Ishikawa (cell line): ENCODE measurements around the gene SLC10A7.

ENCODE experiments used
- CEBPB ChIP-seq: IDR thresholded peaks from 2 replicates; pipeline ENCODE4 v1.6.1; 2012
- CREB1 ChIP-seq: IDR thresholded peaks from 2 replicates; pipeline ENCODE4 v1.6.1; 2012; ENCODE audit warnings: low read depth
- EGR1 ChIP-seq: IDR thresholded peaks from 2 replicates; pipeline ENCODE4 v1.6.1; 2012
- EP300 ChIP-seq: IDR thresholded peaks from 2 replicates; pipeline ENCODE4 v1.6.1; 2012; ENCODE audit warnings: borderline replicate concordance
- FOXM1 ChIP-seq: IDR thresholded peaks from 2 replicates; pipeline ENCODE4 v1.6.1; 2012; ENCODE audit warnings: low read depth, borderline replicate concordance
- NFIC ChIP-seq: IDR thresholded peaks from 2 replicates; pipeline ENCODE4 v1.6.1; 2012
- RAD21 ChIP-seq: IDR thresholded peaks from 2 replicates; pipeline ENCODE4 v1.6.1; 2012; ENCODE audit warnings: low read depth
- TAF1 ChIP-seq: IDR thresholded peaks from 2 replicates; pipeline ENCODE4 v1.6.1; 2012; ENCODE audit warnings: low read depth, mild to moderate bottlenecking
- TCF12 ChIP-seq: IDR thresholded peaks from 2 replicates; pipeline ENCODE4 v1.6.1; 2012; ENCODE audit warnings: low read depth
- TEAD4 ChIP-seq: IDR thresholded peaks from 2 replicates; pipeline ENCODE4 v1.6.1; 2012
- YY1 ChIP-seq: IDR thresholded peaks from 2 replicates; pipeline ENCODE4 v1.6.1; 2012; ENCODE audit warnings: low read depth
- ZBTB7A ChIP-seq: IDR thresholded peaks from 2 replicates; pipeline ENCODE4 v1.6.1; 2012; ENCODE audit warnings: low read depth
- TF ChIP-seq, protein P1 (sequence below): IDR thresholded peaks from 2 replicates; pipeline ENCODE4 v1.6.1; 2012
- TF ChIP-seq, protein P2 (sequence below): IDR thresholded peaks from 2 replicates; pipeline ENCODE4 v1.6.1; 2012; ENCODE audit warnings: low read depth, mild to moderate bottlenecking
- TF ChIP-seq, protein P3 (sequence below): IDR thresholded peaks from 2 replicates; pipeline ENCODE4 v1.6.1; 2012

The SLC10A7 gene

DNA sequence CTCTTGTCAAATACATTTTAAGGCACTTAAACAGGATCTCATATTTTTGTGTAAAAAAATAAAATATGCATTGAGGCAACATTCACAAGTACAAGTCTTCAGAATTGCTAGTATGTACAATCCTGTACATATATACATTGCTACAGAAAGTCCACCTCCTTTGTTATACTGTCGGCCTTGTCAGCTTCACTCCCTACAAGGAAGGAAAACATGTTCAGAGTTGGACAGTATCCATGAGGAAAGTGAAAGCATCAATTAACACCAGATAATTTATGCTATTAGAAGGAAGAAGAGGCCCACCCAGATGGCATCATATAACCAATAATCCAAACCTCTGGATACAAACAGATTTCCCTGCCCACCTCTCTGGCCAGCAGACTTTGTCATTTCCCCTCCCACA, 265.4 kb downstream of the SLC10A7 start:
- TF ChIP-seq TEAD4 (no peak), NFIC (no peak), RAD21 (no peak), TCF12 (no peak), EGR1 (no peak), CREB1 (no peak), ZBTB7A (no peak)
- TF ChIP-seq, protein P1, sequence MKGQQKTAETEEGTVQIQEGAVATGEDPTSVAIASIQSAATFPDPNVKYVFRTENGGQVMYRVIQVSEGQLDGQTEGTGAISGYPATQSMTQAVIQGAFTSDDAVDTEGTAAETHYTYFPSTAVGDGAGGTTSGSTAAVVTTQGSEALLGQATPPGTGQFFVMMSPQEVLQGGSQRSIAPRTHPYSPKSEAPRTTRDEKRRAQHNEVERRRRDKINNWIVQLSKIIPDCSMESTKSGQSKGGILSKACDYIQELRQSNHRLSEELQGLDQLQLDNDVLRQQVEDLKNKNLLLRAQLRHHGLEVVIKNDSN, result no peak

DNA sequence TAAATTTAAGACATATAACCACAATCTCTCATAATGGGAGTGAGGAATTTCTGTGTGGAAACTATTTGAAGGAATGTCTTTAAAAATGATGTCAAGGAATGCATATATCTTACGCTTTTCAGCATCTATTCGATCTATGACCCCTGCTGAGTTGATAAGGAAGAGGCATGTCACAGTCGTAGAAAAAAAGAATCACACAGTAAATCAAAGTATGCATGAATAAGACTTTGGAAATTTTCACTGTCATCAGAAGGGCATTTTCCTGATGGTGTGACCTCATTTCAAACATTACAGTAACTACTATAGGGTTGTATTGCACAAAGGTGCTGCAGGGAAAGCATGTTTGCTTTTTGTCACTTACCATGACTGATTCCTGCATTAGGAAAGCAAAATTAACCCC, 265.9 kb downstream of the SLC10A7 start:
- TF ChIP-seq CREB1 (no peak), RAD21 (no peak)
- TF ChIP-seq, protein P2, sequence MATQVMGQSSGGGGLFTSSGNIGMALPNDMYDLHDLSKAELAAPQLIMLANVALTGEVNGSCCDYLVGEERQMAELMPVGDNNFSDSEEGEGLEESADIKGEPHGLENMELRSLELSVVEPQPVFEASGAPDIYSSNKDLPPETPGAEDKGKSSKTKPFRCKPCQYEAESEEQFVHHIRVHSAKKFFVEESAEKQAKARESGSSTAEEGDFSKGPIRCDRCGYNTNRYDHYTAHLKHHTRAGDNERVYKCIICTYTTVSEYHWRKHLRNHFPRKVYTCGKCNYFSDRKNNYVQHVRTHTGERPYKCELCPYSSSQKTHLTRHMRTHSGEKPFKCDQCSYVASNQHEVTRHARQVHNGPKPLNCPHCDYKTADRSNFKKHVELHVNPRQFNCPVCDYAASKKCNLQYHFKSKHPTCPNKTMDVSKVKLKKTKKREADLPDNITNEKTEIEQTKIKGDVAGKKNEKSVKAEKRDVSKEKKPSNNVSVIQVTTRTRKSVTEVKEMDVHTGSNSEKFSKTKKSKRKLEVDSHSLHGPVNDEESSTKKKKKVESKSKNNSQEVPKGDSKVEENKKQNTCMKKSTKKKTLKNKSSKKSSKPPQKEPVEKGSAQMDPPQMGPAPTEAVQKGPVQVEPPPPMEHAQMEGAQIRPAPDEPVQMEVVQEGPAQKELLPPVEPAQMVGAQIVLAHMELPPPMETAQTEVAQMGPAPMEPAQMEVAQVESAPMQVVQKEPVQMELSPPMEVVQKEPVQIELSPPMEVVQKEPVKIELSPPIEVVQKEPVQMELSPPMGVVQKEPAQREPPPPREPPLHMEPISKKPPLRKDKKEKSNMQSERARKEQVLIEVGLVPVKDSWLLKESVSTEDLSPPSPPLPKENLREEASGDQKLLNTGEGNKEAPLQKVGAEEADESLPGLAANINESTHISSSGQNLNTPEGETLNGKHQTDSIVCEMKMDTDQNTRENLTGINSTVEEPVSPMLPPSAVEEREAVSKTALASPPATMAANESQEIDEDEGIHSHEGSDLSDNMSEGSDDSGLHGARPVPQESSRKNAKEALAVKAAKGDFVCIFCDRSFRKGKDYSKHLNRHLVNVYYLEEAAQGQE, result no peak

DNA sequence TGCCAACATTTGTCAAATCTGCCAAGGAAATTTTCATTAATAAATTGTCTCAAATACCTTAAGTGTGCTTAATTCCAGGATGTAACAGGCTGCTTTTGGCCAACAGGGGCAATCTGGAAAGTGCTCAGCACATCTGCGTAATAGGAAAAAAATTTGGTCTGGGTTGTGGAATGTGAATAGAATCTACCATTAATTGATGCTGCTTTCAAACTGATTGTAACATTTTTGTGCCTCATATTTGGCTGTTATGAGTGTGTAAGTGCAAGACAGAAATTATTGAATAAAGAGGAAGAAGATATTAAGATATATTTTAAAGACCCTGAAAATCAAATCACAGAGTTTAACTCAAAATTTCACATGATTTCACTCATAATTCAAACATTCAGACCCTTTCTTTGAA, 266.3 kb downstream of the SLC10A7 start:
- TF ChIP-seq, protein P3, sequence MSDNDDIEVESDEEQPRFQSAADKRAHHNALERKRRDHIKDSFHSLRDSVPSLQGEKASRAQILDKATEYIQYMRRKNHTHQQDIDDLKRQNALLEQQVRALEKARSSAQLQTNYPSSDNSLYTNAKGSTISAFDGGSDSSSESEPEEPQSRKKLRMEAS, result no peak
- no peak for TF ChIP-seq TCF12
- TF ChIP-seq EGR1, result no peak
- no peak for TF ChIP-seq RAD21
- TF ChIP-seq NFIC, result no peak
- no peak for TF ChIP-seq TAF1

DNA sequence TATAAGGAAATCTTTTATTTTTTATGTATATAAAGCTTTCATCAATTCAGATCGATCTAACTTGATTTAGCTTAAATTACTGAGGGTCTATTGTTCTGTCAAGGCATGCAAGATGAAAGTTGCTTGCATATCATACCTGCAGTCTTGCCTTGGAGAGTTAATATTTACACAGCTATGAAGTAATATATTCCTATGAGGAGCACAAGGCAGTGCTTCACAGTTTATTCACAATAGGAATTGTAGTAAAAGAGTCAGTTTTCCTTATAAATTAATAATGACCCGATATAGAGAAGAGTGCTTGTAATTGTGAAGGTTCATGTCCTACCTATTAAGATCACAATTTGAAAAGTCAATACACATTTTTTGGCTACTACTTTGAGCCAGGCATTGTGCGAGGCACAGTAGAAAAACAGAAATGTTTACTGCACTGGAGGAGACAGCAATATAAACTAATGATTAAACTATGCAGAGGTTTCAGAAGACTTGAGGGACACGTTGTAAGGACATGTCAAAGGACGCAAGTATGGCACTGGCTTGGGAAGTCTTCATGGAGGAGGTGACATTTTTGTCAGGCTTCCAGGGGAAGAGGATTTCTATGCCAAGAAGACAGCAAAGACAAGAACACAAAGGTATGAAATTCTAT, 268.6 kb downstream of the SLC10A7 start:
- TF ChIP-seq, protein P3, result no peak
- TF ChIP-seq, protein P1, result no peak
- TF ChIP-seq EGR1 (no peak), YY1 (no peak), EP300 (no peak)

DNA sequence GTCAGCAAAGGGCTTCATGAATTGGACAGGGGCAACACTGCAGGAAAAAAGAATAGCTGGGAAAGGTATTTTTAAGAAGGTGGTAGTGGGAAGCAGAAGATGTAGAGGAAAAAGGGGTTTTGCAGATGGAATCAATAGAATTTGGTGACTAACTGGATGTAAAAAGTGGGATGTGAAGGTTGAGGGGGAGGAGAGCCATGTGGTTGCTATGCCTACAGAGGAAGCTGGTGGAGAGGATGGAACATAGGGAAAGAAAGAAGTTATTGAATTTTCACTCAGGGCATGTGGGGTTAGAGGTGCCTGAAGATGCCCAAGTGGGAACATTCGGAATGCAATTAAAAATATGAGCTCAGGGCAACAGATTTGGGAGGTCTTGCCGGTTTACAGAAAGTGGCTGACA, 274.4 kb downstream of the SLC10A7 start:
- TF ChIP-seq EGR1 (no peak), TAF1 (no peak), CREB1 (no peak), TEAD4 (no peak), RAD21 (no peak), EP300 (no peak), NFIC (no peak), FOXM1 (no peak), TCF12 (no peak)
- TF ChIP-seq, protein P3, result no peak
- TF ChIP-seq, protein P1, result no peak

DNA sequence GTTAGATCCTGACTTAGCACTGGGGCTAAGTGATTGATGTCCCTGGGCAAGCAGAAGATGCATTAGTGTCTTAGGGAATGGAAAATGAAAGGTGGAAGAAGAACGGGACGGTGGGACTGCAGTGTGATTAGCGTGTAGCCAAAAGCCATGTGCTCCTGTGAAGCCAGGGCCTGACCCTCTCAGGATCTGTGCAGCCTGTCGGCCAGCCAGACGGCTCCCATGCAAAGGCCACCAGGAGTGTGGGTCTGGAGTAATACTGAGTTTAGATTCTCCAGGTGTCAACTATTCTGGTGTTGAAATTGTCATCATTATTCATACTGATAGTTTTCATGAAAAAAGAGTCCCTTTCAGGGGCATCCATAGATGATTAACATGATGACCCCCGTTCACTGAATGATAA, 275.4 kb downstream of the SLC10A7 start:
- no peak for TF ChIP-seq FOXM1
- no peak for TF ChIP-seq CREB1
- no peak for TF ChIP-seq TAF1

DNA sequence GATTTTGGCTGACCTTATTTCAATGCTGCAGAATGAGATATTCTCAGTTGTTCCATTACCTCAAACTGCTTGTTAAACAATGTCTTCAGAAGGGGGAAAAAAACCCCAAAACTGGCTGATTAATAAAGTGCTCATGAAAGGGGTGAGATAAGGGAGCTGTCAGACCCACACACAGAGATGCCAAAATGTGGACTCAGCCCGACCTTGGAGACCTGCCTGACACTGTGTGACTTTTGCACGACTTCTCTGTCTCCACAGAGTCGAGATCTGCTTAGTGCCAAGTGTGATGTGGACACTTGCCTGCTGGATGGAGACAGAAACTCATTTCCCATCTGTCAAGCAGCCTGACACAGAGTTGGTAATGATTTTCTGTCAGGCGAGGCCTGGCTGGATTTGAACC, 275.9 kb downstream of the SLC10A7 start:
- TF ChIP-seq TAF1, result no peak
- no peak for TF ChIP-seq FOXM1
- no peak for TF ChIP-seq CEBPB
- TF ChIP-seq TEAD4, result no peak

DNA sequence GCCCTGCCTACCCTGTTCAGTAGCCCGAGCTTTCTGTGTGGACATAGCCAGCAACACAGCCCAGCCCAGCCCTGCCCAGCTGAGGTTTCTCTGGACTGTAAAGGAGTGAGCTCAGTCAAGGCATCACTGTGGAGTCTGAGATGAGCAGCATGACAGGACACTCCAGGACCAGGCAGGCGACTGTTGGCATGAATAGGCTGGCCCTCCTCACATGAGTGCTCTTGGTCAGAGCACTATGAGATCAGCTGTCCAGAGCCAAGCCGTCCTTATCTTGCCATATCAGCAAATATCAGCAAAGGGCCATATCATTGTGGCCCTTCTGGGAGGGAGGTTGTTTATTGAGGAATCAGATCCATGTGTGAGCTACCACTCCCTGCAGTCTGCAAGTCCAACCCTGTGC, 276.5 kb downstream of the SLC10A7 start:
- no peak for TF ChIP-seq EGR1
- TF ChIP-seq, protein P3, result no peak
- no peak for TF ChIP-seq CREB1
- TF ChIP-seq CEBPB, result no peak
- TF ChIP-seq, protein P1, result no peak
- no peak for TF ChIP-seq ZBTB7A
- TF ChIP-seq EP300, result no peak
- no peak for TF ChIP-seq NFIC
